ENCODE data around the gene CERS6.

GRCh38 chr2:168564641-168565040, 108.6 kb downstream of the CERS6 start:
- TF ChIP-seq CTCF (IDR thresholded peaks at IDR 0.05; ENCODE audit: poor library complexity): no peak
- no peak for TF ChIP-seq EZH2phosphoT487 (IDR thresholded peaks at IDR 0.05; ENCODE audit: low read depth, severe bottlenecking, unreplicated experiment)
